Astrocyte of the cerebellum (primary cell): Measurements from ENCODE around the gene PKDREJ.
A peak's percentile ranks its signal among the peaks of the same experiment; 100 is the strongest.

Experiments
- DNase-seq: peaks from one replicate; pipeline ENCODE4 v3.0.0-alpha.2; 2011; ENCODE audit warnings: low read depth
- H3K4me3 ChIP-seq: 2 replicates; pipeline ENCODE4 v1.5.1; 2011; ENCODE audit warnings: mild to moderate bottlenecking, low read depth, low read length, moderate library complexity
- CTCF ChIP-seq: IDR thresholded peaks from 2 replicates; pipeline ENCODE4 v1.5.1; 2012; ENCODE audit warnings: low read length, low read depth, moderate library complexity, mild to moderate bottlenecking; ENCODE audit errors: missing control alignments
- in situ Hi-C: cut with HindIII; loops from 2 replicates; pipeline ENCODE4 v1.10.0; 2017; ENCODE audit warnings: low sequenced_read_pairs

The PKDREJ gene

GRCh38 chr22:46260038-46260437, 3.1 kb downstream of the PKDREJ start:
- in situ Hi-C loops = no loop called here

GRCh38 chr22:46259374-46259773, 3.8 kb downstream of the PKDREJ start:
- in situ Hi-C loops = no loop called here
- TF ChIP-seq CTCF = no peak
- DNase-seq = no peak
- H3K4me3 ChIP-seq = no peak overlapping the region

More at GRCh38 chr22:46260038-46260437, 3.1 kb downstream of the PKDREJ start:
- TF ChIP-seq CTCF = no peak
- no peak for DNase-seq
- no peak overlapping the region for H3K4me3 ChIP-seq

GRCh38 chr22:46256358-46256958, 6.7 kb downstream of the PKDREJ start:
- in situ Hi-C loops = no loop called here
- TF ChIP-seq CTCF = no peak
- no peak overlapping the region for H3K4me3 ChIP-seq
- DNase-seq = no peak

GRCh38 chr22:46251816-46252380, 11.2 kb downstream of the PKDREJ start:
- TF ChIP-seq CTCF = no peak
- in situ Hi-C loops = no loop called here
- no peak for DNase-seq
- no peak overlapping the region for H3K4me3 ChIP-seq

- TF ChIP-seq CTCF = no peak
- peak overlapping the region; percentile 79 for H3K4me3 ChIP-seq
- DNase-seq = no peak
- in situ Hi-C loops = no loop called here
These were observed 11.9 kb downstream of the PKDREJ start for GRCh38 chr22:46251266-46251665.

GRCh38 chr22:46250783-46251125, 12.4 kb downstream of the PKDREJ start:
- no peak for TF ChIP-seq CTCF
- in situ Hi-C loops = no loop called here
- no peak for DNase-seq
- peak overlapping the region; percentile 79 for H3K4me3 ChIP-seq
